Chondrocyte (in vitro differentiated cells): Measurements from ENCODE around the gene DIS3L2. TPM values are rescaled to one million over a fixed set of nuclear protein-coding genes. Genes with fewer than 3 reads are reported as not detected.

Experiments used
- DNase-seq: peaks from one replicate; pipeline ENCODE4 v3.0.0; 2021; ENCODE audit warnings: mixed read lengths, low spot score
- H3K27ac Mint-ChIP-seq: one replicate; pipeline ENCODE4 v1.8.0; 2021; ENCODE audit warnings: mild to moderate bottlenecking, moderate library complexity, mixed read lengths; ENCODE audit not compliant: unreplicated experiment
- H3K27me3 Mint-ChIP-seq: 2 replicates; pipeline ENCODE4 v1.8.0; 2021; ENCODE audit warnings: low read depth, mixed read lengths
- H3K36me3 Mint-ChIP-seq: 2 replicates; pipeline ENCODE4 v1.8.0; 2021; ENCODE audit warnings: low read depth, mixed read lengths
- H3K4me1 Mint-ChIP-seq: 2 replicates; pipeline ENCODE4 v1.8.0; 2021; ENCODE audit warnings: low read depth, mild to moderate bottlenecking, mixed read lengths
- H3K4me3 Mint-ChIP-seq: one replicate; pipeline ENCODE4 v1.8.0; 2021; ENCODE audit warnings: mild to moderate bottlenecking, moderate library complexity, mixed read lengths; ENCODE audit not compliant: unreplicated experiment
- H3K9me3 Mint-ChIP-seq: 2 replicates; pipeline ENCODE4 v1.8.0; 2021; ENCODE audit warnings: low read depth, mixed read lengths
- total RNA-seq: library from RNA; stranded (reverse); gene quantifications from 3 replicates; pipeline ENCODE4 v1.2.1, GENCODE V29; 2021
- TF ChIP-seq, protein P1 (sequence below): fragments of 200-600 bp; sonication (generic); IDR thresholded peaks from 2 replicates; pipeline ENCODE4 v1.5.0; 2021; ENCODE audit warnings: antibody characterized with exemption, mild to moderate bottlenecking, moderate library complexity

The DIS3L2 gene
- total RNA-seq, 1 donor from 2014 or later, result 17.5 TPM

DNA sequence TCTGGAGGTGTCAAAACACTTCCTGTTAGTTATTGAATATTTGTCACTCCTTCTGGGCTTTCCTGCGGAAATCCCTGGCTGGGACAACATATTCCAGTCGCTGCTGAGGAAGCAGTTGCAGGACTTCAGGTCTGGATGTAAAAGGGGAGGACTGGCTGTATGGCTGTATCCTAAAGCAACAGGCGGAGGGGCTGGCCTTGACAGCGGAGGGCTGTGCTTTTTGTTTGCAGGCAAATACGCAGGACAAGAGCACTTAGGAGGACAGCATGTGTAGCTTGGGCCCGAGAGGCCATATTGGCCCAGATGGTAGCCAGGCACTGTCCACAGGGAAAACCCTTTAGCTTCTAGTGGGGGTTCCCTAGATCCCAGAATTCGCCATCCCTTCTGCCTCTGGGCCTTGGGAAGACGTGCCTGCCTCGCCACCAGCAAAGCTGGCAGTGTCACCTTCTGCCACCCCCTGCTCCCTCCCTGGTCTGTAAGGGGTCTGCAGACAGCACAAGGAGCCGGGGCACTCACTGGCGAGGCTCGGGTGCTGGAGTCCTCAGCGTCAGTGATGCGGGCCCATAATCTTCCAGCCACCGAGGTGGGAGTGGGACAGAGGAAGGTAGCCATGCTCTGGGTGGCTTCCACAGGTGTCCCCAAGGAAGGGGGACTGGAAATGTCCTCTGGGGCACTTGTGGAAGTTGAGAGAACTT, 42.0 kb upstream of the DIS3L2 start:
- no peaks in the 10 kb centered on the region for H3K9me3 Mint-ChIP-seq
- H3K4me1 Mint-ChIP-seq, result no peaks in the 10 kb centered on the region
- peak; percentile 49 for DNase-seq
- H3K27ac Mint-ChIP-seq, result no peak overlapping the region
- peaks cover 1% of the 10 kb centered on the region for H3K36me3 Mint-ChIP-seq
- H3K27me3 Mint-ChIP-seq, result peaks cover 53% of the 10 kb centered on the region
- TF ChIP-seq, protein P1, sequence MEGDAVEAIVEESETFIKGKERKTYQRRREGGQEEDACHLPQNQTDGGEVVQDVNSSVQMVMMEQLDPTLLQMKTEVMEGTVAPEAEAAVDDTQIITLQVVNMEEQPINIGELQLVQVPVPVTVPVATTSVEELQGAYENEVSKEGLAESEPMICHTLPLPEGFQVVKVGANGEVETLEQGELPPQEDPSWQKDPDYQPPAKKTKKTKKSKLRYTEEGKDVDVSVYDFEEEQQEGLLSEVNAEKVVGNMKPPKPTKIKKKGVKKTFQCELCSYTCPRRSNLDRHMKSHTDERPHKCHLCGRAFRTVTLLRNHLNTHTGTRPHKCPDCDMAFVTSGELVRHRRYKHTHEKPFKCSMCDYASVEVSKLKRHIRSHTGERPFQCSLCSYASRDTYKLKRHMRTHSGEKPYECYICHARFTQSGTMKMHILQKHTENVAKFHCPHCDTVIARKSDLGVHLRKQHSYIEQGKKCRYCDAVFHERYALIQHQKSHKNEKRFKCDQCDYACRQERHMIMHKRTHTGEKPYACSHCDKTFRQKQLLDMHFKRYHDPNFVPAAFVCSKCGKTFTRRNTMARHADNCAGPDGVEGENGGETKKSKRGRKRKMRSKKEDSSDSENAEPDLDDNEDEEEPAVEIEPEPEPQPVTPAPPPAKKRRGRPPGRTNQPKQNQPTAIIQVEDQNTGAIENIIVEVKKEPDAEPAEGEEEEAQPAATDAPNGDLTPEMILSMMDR, result no peak
- H3K4me3 Mint-ChIP-seq, result no peak overlapping the region

DNA sequence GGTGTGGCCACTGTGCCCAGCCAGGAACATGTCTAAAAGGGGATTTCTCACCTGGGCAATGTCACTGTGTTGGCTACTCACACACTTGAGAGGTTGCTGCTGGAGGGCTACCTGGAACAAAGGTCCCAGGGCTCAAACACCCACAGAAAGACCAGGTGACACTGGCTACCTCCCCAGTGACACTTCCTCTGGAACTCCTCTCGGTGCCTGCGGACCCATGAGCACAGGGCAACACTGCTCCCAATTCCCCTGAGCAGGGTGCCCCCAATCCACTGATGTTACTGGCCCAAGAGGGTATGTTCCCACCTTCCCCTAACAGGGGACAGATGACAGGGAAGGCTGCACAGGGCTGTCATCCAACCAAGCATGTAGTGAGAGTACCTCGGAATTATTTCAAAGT, 41.1 kb upstream of the DIS3L2 start:
- TF ChIP-seq, protein P1, result no peak
- Mint-ChIP-seq H3K9me3 (no peaks in the 10 kb centered on the region), H3K36me3 (peaks cover 1% of the 10 kb centered on the region), H3K4me1 (no peaks in the 10 kb centered on the region), H3K4me3 (no peak overlapping the region), H3K27ac (no peak overlapping the region), H3K27me3 (peaks cover 57% of the 10 kb centered on the region)
- DNase-seq, result peak; percentile 39

DNA sequence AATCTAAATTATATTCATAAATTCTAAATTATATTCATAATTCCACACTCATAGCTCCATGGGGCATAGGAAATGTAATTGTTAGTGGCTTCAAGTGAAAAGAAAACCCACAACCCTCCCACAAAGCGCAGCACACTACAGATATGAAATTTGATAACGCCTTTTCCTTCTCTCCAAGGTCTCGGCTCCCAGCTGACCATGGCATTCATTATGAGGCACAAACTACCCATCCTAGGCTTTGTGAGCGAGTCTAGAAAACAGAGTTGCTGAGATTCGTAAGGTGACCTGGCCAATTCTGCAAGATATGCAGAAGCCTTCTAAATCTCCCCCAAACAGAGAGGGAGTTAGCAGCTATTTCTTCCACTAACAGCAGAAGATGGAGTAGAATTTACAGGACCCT, 40.7 kb upstream of the DIS3L2 start:
- no peak overlapping the region for H3K4me3 Mint-ChIP-seq
- no peak for DNase-seq
- H3K27ac Mint-ChIP-seq, result no peak overlapping the region
- H3K36me3 Mint-ChIP-seq, result peaks cover 1% of the 10 kb centered on the region
- H3K9me3 Mint-ChIP-seq, result no peaks in the 10 kb centered on the region
- H3K4me1 Mint-ChIP-seq, result no peaks in the 10 kb centered on the region
- H3K27me3 Mint-ChIP-seq, result peaks cover 53% of the 10 kb centered on the region
- TF ChIP-seq, protein P1, result no peak

DNA sequence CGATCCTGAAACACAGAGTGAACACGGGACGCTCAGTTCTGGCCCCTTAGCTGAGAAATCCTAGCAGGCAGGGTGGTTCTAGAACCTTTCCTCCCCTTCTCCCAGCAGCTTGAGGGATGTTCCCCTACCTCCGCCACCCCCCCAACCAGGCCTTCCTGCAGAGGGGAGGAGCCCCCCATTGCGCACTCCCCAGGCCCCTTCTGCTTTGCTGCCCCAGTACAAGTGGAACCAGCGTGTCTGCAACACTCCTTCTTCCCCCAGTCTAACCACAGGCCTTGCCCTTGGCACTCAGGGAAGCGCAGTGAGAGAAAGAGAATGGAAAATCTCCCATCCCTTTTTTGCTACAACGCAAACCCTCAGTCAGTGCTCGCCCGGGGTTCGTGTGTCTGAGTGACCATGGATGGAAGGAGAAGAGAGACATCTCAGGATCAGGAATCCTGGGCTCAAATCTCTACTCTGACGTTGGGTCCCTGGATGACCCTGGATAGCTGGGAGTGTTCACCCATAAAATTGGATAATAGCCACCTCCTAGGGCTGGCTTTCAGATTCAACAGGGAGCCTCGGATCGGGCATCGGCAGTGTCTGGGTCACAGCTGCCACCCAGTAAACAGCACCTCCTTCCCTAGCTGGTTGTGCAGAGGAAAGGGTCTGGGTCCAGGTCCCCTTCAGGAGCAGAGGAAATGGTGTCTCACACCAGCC, 39.1 kb upstream of the DIS3L2 start:
- Mint-ChIP-seq H3K9me3 (no peaks in the 10 kb centered on the region), H3K4me3 (no peak overlapping the region), H3K36me3 (peaks cover 1% of the 10 kb centered on the region), H3K4me1 (peaks cover 8% of the 10 kb centered on the region), H3K27ac (no peak overlapping the region), H3K27me3 (peaks cover 50% of the 10 kb centered on the region)
- TF ChIP-seq, protein P1, result no peak
- DNase-seq, result peak; percentile 51

DNA sequence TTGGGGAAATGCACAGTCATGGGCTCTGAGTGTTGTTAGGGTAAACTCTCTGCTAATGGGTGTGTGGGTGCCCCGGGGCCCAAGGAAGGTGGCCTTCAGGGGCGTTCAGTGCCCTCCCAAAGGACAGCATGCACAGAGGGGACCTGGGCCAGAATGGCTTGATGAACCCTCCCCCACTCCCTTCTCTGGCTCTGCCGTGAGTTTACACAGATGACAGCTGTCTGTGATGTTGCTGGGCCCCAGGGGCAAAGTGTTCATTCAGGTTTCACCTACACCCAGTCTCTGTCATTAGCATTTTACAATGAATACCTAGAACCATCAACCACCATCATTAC, 38.5 kb upstream of the DIS3L2 start:
- H3K9me3 Mint-ChIP-seq, result no peaks in the 10 kb centered on the region
- TF ChIP-seq, protein P1, result no peak
- H3K27me3 Mint-ChIP-seq, result peaks cover 51% of the 10 kb centered on the region
- peaks cover 1% of the 10 kb centered on the region for H3K36me3 Mint-ChIP-seq
- no peak overlapping the region for H3K4me3 Mint-ChIP-seq
- peaks cover 8% of the 10 kb centered on the region for H3K4me1 Mint-ChIP-seq
- H3K27ac Mint-ChIP-seq, result no peak overlapping the region
- peak; percentile 42 for DNase-seq
